ENCODE data around the gene C1orf159.

Gene C1orf159

DNA sequence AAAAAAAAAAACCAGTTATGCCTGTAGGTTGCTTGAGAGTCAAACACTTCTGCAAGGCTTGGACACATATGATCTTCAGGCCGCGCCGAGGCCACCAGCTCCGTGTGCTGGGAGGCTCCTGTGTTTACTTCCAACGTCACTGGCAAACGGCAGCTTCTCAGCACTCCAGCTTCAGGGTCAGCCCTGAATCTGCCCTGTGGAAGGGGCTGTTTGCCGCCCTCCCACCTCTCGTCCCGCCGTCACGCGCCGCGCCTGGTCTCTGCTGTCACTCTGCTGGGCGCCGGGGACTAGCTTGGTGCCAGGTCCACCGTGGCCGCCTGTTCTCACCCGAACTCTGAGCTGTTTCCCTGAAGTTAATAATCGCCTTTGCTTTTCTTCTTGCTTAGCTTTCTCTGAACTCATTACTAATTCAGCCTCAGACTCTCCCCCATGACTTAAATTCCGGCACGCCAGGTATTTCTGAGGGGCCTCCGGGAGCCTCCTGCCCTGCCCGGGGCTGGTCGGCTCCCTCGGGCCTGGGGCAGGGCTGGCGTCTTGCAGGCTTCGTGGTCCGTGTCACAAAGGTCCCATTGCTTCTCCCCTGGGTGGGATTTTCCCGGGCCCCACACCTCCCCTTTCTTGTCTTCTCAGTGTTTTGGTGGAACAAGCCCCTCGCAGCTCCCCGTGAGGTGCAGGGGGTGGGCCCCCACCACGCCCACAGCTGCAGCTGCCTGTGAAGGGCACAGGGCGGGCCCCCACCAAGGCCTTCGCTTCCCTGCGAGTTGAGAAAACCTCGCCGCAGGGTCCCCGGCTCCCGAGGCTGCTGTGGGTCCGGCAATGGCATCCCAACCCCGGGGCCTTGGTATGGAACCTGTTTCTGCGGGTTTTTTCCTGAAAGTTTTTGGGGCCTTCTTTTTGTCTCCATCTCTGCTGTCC is 14.6 kb upstream of the C1orf159 start:
- no peak for DNase-seq

DNA sequence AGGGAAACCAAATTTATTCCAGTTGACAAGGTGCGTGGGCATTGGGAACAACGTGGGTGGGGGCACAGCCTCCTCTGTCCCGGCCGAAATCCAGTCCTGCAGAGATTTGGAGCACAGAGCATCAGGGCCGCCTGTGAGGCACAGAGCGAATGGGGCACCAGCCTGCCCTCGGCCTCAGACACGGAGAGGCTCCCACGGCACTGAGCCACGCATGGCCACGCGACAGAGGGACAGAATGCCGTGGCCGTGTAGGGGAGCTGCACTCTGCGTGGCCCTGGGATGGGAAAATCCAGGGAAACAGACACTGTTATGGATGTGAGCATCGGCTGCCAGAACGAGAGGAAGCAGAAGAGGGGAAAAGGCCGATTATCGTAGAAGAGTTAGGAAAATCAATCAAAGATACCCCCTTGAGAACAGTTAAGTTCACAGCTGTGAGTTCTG is 13.5 kb upstream of the C1orf159 start:
- no peak for DNase-seq

DNA sequence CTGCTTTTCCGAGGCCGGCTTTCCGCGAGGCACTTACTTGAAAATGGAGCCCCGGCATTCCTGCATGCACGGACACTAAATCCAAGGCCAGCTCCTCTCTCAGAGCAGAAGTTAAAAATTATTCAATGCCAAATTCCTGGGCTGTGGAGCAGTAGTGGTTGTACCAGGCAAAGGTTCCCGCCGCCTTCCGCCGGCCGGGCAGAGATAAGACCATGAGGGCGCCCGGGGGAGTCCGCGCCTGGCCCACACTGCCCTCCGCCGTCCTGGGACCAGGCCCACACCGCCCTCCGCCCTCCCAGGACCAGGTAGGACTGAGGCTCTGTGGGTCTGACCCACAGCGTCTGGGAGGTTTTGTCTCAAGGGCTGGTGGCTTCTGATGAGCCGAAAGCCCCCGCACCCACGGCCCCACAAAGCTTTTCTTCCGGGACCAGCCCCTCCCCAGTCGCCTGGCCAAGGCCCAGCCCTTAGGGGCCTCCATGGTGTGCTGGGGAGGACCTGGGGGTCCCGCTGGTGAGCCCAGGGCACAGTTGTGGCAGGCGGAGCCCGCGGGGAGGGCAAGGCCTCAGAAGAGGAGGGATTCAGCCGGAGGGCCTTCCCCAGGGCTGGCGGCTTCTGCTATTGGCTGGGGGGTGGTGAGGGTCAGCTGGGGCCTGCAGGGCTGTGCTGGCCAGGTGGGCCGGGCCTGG is 12.7 kb upstream of the C1orf159 start:
- no peak for DNase-seq

DNA sequence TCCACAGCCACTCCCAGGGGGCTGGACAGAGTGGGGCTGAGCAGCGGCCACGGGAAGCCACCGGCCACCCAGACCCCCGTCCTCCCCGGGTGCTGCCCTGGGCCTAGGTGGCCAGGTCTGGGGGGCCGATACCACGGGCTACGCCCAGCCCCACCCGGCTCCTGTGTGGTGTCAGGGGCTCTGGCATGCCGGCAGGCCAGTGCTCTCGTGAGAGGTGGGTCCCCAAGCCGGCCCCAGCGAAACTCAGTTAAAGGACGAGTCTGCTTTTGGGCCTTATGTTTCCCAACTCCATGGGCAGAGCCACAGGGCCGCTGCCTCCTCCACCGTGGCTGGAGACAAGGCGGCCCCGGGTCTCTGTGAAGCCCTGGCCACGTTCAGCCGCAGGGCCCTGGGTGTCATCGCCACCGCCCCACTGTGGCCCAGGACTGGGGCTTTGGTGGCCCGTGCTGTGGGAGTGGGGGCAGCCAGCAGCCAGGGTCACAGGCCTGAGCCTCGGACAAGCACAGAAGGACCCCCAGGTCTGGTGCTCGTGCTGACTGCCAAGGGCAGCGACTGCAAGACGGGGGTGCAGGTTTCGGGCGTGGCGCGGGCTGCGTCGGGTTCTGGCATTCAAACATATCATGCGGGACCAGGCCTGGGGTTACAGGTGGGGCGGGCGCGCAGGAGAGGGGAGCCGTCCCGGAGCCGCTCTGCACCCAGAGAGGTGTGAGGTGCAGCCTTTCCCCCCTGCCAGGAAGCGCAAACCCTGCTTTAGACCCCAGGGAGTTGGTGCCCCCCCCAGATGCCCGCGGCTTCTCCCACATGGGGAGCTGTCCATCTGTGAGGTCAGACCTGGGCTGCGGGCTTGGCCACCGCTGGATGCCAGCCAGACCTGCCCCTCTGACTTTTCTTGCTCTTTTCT is 11.9 kb upstream of the C1orf159 start:
- no peak for DNase-seq

DNA sequence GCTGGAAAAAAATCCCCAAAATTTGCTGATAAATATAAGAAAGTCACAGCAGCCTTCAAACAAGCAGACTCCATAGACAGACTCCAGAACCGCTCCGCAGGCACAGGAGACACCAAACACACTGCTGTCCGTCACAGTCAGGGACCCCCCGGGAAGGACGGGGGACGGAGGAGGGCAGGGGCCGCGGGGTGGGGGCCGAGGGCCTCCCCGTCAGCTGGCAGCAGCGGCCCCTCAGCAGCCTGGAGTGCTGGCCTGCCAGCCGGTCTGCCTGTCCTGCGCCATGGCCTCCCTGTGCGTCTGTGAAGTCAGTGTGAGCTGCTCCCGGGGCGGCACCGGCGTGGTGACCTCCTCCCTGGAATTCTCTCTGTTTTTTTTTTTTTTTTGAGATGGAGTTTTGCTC is 10.1 kb upstream of the C1orf159 start:
- no peak for DNase-seq

DNA sequence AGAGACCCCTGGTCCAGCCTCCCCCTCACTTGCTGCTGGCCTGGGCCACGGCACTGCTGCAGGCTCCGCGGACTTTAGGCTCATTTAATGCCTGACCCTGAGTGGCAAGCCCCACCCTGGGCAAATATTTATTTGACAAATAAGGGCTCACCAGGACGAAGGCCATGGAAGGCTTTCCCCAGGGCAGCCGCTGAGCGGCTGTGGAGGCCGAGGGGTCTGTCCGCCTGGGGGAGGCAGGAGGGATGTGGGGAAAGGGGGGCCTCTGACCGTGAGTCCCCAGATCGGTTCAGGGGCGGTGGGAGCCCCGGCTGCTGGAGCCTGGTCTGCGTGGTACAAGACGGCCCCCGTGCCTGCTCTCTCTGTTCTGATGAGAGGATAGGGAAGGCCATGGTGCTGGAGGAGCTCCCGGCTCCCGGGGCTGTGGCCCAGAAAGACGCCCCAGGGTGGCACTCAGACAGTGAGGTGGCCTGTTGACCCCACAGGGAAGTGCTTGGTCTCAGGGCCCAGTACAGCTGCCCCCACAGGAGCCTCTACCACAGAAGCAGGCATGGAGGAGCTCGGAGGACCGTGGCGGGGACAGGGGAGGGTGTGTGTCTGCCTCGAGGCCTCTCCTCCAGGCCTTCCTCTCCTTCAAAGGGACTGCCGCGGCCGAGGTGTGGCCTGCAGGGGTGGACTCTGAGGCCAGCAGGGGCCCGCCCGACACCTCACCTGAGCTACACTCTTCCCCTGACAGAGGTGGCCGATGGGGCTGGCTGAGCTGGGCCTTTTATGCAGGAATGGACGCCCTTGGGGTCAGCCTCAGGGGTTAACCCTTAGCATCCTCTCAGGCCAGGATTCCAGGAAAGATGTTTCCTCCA is 9.1 kb upstream of the C1orf159 start:
- DNase-seq, result no peak

DNA sequence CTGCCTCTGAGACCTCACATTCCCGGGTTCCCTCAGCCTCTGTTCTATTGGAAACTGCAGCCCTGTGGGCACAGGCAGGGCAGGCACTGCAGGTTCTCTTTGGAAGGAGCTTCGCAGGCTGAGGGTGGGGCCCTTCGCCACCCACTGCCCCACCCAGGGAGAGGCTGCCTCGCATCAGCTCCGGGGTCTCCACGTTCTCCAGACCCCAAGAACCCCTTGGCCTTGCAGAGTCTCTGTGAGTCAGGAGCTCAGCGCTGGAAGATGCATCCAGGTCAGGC is 8.6 kb upstream of the C1orf159 start:
- no peak for DNase-seq

DNA sequence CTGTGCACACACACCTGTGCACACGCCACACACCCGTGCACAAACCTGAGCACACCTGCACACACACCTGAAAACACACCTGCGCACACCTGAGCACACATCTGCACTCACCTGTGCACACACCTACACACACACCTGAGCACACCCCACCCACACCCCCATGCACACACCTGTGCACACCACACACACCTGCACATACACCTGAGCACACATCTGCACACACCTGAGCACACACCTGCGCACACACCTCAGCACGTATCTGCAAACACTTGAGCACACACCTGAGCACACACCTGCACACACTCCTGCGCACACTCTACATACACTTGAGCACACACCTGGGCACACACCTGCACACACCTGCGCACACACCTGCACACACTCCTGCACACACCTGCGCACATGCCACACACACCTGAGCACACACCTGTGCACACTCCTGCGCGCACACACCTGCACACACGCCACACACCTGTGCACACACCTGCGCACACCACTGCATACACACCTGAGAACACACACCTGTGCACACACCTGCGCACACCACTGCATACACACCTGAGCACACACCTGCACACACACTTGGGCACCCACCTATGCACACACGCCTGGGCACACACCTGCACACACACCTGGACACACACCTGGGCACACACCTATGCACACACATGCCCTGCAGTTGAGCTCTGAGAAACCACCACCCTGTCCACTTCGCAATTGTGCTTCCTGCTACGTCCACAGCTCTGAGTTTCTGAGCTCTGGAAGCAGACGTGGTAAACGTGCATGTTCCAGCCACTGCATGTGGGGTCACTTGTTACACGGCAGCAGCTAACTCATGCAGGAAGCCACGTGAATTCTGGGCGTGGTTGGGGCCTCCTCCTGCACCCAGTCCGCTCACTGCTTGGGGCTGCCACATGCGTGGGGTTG is 8.0 kb upstream of the C1orf159 start:
- DNase-seq, result no peak

DNA sequence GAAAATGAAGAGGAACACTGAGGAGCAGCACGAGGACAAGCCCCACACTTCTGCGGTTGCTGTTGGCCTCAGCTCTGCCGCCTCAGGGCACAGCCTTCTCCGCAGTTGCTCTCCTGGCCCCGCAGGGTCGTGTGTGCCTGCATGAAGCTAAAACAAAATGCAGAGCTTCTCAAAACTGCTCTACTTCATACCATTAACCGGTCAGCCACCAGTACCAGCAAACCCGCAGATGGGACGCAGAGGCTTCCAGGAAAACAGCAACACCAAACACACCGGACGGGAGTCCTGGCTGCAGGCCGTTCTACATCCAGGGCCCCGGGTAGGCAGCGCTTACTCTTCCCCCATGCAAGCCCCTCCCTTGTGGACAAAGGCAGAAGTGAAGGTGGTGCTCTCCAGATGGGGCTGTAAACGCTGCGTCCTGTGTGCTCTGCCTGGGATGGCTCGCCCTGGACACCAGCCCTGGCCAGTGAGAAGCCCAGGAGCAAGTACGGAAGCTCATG is 7.1 kb upstream of the C1orf159 start:
- DNase-seq, result no peak

DNA sequence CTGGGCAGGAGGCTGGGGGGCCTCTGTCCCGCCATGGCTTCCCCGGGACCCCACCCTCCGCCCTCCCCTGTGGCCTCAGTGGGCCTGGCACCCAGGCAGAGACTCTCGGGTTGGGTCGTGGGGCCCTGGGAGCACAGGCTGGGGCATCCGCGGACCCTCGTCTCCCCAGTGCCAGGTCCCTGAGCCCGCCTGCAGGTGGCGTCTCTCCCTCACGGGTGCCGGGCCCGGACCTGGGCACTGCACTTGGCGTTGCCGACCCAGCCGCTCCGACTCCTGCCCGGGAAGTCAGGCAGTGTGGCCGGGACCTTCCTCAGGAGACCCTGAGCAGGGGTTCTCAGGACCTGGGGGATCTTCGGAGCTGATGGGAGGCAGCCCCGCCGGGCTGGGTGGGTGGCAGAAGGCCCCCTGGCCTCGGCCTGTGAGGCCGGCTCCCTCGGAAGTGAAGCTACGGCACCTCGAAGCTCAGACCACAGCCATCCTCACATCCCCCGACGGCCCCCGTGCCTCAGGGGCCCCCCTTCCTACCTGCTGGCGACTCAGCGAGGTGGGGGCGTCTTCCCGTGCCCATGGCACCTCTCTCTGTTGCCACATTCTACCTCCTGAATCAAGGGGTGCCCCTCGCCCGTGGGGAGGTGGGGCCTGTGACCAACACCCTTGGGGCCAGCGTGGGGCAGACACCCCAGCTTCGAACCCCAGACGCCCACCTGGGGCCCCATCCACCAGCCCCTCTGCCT is 6.4 kb upstream of the C1orf159 start:
- DNase-seq, result peak; percentile 76

DNA sequence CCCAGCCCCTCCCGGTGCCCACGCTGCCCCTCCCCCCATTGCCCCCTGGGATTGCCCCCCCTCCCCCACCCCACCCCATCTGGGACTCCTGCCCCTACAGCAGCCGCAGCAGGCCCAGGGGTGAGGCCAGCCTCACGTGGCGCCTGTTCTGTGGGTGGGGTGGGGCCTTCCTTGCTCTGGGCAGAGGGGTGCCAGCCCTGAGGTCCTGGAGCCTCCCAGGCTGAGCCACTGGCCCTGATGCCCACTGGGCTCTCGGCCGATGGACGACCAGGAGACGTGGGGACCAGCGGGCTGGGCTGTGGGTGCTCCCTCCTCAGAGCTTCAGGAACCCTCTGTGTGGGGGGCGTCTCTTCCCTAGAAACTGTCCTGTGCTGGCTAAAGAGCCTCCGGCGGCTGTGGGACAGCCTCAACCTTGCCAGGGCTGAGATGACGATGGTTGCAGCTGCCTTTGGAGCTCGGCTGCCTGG is 5.8 kb upstream of the C1orf159 start:
- DNase-seq, result no peak

DNA sequence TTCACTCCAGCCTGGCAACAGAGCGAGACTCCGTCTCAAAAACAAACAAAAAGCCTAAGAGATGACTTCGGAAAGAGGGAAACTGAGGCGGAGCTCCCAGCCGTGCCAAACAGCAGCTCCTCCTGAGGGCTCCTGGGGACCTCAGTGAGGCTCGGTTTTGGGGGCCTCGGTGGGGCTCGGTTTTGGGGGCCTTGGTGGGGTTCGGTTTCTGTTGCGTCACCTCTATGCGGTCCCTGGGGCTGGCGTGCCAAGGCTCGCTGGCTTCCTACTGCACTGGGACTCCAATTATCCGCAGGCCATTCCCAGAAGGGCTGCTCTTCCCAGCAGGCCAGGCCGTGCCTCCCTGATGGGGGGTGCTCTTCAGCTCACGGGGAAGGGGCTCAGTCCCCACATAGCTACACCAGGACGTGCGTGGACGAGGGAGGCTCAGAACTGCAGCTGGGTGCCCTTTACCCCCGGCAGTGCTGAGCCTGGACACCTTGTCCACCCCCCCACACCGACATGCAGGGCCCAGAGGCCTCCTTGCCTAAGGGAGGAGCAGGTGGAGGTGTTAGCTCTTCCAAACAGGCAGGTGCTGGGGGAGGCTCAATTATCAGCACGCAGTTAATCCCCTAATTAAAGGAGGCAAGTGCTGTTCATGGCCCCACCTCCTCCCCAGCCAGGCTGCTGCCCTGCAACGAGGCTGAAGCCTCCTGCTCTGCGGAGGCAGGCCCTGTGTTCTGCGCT is 5.1 kb upstream of the C1orf159 start:
- DNase-seq, result no peak

DNA sequence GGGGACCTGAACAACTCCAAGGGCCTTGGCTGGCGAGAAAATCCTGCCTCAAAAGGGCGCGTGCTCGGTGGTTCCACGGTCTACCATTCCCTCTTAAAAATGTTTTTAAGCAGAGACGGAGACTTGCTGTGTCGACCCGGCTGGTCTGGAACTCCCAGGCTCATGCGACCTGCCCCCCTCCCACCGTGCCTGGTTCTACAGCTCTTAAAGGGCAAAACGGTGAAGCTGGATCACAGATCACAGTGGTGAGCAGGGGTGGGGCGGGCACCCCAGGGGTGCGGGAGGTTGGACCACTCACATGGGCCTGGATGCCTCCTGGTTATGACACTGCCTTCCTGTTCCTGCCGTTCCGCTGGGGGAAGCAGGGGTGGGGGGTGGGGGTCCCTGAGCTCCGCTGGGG is 4.2 kb upstream of the C1orf159 start:
- no peak for DNase-seq

DNA sequence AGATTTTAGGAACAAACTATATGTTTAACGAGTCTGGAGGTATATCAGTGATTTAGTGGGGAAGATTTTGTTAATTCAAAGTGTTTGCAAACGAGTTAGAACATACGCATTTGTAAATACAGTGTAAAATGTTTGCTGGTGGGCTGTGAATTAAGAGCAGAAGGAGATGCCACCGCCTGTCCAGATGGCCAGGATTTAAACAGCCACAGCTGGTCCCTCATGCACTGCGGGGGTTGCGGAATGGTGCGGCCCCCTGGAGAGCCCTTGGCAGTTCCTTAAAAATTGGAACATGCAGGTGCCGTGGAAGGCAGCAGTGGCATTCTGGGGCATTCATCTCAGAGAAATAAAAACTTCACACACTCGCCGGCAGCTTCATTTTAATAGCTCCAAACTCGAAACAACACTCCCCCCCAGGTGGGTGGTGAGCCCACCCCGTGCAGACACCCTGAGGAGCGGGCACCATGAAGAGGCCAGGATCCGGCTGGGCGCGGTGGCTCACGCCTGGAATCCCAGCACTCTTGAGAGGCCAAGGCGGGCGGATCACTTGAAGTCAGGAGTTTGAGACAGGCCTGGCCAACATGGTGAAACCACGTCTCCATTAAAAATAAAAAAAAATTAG is 3.5 kb upstream of the C1orf159 start:
- no peak for DNase-seq

DNA sequence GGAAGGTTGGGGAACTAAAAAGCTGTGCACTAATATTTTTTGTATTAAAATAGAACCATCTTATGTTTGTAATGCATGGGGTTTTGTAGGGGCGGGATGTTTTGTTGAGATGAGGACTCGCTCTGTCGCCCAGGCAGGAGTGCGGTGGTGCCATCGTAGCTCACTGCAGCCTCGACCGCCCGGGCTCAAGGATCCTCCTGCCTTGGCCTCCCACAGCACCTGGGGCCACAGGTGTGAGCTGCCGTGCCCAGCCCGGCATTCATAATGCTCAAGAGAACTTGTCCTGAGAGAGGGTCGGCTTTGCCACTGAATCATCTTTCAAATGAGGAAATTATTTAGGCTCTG is 3.0 kb upstream of the C1orf159 start:
- DNase-seq, result no peak

DNA sequence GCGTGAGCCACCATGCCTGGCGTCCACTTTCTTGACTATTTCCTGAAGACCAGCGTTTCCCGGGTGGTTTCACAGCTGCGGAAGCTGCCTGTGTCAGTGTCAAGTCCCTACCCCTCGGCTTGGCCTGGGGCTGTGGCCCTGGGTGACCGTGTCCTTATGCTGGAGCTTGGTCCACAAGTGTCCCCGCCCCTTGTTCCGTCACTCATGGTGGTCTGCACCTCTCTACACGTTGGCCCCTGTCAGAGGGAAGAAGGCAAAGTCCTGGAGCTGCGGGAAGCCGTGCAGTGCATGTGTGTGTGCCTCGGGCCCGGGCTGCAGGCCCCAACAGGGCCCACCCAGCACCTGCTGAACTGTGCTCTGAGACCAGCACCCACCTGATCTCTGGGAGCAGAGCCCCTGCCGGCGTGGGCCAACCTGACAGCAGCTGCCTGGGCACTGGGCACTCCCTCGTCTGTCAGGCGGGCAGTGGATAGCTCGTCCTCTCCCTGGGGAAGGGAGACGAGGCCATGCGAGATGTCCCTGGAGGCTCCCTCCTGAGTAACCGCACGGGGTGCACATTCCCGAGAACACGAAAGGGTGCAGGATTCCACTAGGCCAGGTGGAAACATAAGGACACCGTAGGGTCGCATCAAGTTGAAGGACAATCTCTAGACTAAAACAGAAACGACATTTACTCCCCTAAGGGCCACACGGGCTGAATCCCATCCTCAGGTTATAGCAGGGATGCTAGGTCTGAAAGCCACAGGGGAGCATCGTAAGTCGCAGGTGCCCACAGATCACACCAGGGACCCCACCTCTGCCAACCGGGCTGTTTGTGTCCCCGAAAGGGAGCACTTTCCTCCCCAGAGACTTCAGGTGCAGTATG is 2.4 kb upstream of the C1orf159 start:
- no peak for DNase-seq

DNA sequence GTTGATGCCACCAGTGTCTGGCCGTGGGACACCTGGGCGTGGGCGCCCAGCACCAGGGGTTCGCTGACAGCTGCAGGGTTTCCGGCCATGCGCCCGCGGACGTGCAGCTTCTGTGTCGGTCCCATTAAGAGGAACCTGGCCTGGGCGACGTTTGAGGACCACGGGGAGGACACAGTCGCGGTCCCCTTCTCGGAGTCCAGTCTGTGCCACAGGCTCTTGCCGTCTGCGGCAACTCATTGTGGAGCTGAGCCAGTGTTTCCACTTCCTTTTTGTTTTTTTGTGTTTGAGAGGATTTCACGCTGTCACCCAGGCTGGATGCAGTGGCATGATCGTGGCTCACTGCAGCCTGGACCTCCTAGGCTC is 1.6 kb upstream of the C1orf159 start:
- DNase-seq, result no peak
